Activated naive CD8-positive, alpha-beta T cell treated with anti-CD3 and anti-CD28 coated beads for 36 hours (primary cell): ENCODE data around the gene MYO1F. TPM values are rescaled to one million over a fixed set of nuclear protein-coding genes. Genes with fewer than 3 reads are reported as not detected.
A peak's percentile ranks its signal among the peaks of the same experiment; 100 is the strongest.

Experiments used
- DNase-seq: peaks from one replicate; pipeline ENCODE4 v3.0.0; 2021
- H3K27ac Mint-ChIP-seq: one replicate; pipeline ENCODE4 v1.8.0; 2022; ENCODE audit warnings: mild to moderate bottlenecking, moderate library complexity, mixed read lengths
- H3K27me3 Mint-ChIP-seq: one replicate; pipeline ENCODE4 v1.8.0; 2022; ENCODE audit warnings: mild to moderate bottlenecking, mixed read lengths
- H3K36me3 Mint-ChIP-seq: one replicate; pipeline ENCODE4 v1.8.0; 2021; ENCODE audit warnings: mild to moderate bottlenecking, mixed read lengths
- H3K4me1 Mint-ChIP-seq: one replicate; pipeline ENCODE4 v1.8.0; 2021; ENCODE audit warnings: mixed read lengths
- H3K4me3 Mint-ChIP-seq: one replicate; pipeline ENCODE4 v1.8.0; 2022; ENCODE audit warnings: mild to moderate bottlenecking, moderate library complexity, mixed read lengths
- H3K9me3 Mint-ChIP-seq: one replicate; pipeline ENCODE4 v1.8.0; 2022; ENCODE audit warnings: mixed read lengths
- total RNA-seq, 2 experiments: library from RNA; stranded (reverse); gene quantifications; one replicate each; pipeline ENCODE4 v1.2.3, GENCODE V29; 2021

The MYO1F gene
- total RNA-seq, 2 experiments from 2014 or later, result 4.5 to 4.8 TPM

DNA sequence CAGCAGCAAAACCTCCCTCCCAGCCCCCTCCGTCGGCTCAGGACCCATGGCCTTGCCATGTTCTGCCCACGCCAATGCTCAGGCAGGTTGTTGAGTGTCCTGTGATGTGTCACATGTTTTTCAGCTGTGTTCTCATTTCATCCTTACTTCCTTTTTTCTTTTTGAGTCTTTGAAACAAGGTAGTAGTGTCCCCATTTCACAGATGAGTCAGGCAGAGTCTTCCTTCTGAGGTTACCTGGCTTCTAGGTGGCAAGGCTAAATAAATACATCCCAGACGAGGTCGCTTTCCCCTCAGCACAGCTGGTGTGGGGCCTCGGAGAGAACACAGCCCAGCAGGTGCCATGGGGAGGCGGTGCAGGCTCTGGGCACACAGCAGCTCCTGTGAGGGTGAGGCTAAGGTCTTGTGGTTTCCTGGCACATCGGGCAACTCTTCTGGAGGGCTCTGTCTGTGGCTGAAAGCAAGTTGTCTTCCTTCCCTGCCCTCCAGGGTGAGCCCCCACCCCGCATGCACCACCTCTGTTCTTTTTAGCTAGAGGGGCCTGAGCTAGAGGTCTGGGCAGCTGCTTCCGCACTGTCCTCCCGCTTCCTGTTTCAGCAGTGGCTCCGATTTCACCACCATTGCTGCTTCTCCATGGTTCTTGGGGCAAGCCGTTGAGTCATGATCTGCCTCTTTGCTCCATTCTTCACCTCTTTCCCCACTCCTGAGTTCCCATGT is 89.9 kb downstream of the MYO1F start:
- H3K27ac Mint-ChIP-seq, result peak overlapping the region; percentile 84
- H3K4me1 Mint-ChIP-seq, result peaks cover 37% of the 10 kb centered on the region
- peaks cover 44% of the 10 kb centered on the region for H3K36me3 Mint-ChIP-seq
- no peaks in the 10 kb centered on the region for H3K9me3 Mint-ChIP-seq
- peak; percentile 55 for DNase-seq
- H3K27me3 Mint-ChIP-seq, result no peaks in the 10 kb centered on the region
- peak overlapping the region; percentile 29 for H3K4me3 Mint-ChIP-seq

DNA sequence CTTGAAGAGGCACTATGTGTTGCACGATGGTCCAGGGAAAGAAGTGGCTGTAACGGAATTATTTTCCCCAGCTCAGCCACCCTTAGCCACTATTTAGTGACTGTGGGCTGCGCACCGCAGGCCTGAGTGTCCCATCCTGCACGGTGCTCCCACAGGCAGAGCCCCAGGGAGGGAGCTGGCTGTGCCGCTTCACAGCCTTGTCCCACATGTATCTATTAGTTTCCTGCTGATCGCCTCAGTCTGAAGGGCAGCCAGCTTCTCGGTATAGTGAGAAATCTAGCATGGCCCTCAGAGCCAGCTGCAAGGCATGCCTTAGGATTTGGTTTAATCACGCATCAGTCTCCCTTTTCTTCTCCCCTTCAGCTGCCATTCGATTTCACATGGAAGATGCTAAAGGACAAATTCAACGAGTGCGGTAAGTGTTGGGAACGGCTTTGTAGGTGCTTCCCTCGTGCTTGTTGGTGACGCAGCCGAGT is 90.5 kb downstream of the MYO1F start:
- H3K4me3 Mint-ChIP-seq, result peak overlapping the region; percentile 29
- DNase-seq, result no peak

DNA sequence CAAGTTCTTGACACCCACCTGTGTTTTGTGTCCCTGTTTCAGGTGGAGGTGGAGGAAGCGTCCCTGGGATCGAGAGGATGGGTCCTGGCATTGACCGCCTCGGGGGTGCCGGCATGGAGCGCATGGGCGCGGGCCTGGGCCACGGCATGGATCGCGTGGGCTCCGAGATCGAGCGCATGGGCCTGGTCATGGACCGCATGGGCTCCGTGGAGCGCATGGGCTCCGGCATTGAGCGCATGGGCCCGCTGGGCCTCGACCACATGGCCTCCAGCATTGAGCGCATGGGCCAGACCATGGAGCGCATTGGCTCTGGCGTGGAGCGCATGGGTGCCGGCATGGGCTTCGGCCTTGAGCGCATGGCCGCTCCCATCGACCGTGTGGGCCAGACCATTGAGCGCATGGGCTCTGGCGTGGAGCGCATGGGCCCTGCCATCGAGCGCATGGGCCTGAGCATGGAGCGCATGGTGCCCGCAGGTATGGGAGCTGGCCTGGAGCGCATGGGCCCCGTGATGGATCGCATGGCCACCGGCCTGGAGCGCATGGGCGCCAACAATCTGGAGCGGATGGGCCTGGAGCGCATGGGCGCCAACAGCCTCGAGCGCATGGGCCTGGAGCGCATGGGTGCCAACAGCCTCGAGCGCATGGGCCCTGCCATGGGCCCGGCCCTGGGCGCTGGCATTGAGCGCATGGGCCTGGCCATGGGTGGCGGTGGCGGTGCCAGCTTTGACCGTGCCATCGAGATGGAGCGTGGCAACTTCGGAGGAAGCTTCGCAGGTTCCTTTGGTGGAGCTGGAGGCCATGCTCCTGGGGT is 91.5 kb downstream of the MYO1F start:
- peaks cover 53% of the 10 kb centered on the region for H3K36me3 Mint-ChIP-seq
- no peak overlapping the region for H3K4me3 Mint-ChIP-seq
- H3K27ac Mint-ChIP-seq, result peak overlapping the region; percentile 84
- peaks cover 50% of the 10 kb centered on the region for H3K4me1 Mint-ChIP-seq
- DNase-seq, result no peak
- no peaks in the 10 kb centered on the region for H3K9me3 Mint-ChIP-seq
- H3K27me3 Mint-ChIP-seq, result no peaks in the 10 kb centered on the region

More for the DNA sequence above, 90.5 kb downstream of the MYO1F start:
- Mint-ChIP-seq H3K9me3 (no peaks in the 10 kb centered on the region), H3K4me1 (peaks cover 41% of the 10 kb centered on the region), H3K36me3 (peaks cover 44% of the 10 kb centered on the region), H3K27me3 (no peaks in the 10 kb centered on the region), H3K27ac (peak overlapping the region; percentile 84)

DNA sequence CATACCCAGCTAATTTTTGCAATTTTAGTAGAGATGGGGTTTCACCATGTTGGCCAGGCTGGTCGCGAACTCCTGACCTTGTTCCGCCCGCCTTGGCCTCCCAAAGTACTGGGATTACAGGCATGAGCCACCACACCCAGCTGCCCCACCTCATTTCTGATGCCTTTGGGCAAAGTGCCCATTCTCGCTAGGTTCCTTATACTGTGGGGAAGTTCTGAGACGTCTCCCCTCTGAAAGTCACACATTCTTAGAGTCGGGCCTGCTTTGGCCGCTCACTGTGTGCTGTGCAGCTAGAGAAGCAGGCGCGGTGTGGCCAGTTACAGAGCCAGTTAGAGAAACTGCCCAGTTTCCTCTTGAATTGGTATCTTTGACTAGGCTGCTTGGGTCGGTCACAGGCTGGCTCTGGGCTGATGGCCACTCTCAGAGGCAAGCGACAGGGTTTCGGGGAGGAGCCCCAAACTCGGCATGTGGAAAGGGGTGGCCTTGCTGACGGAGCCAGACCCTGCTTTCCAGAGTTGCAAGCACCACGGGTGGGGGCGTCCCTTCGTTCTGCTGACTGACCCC is 92.8 kb downstream of the MYO1F start:
- Mint-ChIP-seq H3K4me3 (no peak overlapping the region), H3K4me1 (peaks cover 57% of the 10 kb centered on the region), H3K27ac (peak overlapping the region; percentile 58), H3K9me3 (no peaks in the 10 kb centered on the region), H3K27me3 (no peaks in the 10 kb centered on the region), H3K36me3 (peaks cover 57% of the 10 kb centered on the region)
- no peak for DNase-seq

DNA sequence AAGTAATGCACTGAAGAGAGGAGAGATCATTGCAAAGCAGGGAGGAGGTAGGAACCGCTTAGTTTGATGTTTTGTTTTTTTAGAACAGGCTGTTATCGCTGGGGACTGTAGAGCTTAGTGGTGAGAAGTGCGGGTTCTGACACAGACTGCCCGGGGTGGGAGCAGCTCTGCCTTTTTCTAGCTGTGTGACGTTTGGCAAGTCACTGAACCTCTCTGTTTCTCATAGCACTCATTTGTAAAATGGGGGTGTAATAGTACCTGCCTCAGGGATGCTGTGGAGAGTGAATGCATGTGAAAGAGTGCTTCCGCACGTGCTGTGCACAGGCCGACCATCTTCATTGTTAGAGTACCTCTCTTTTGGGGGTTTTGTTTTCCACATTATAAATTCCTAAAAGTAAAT is 94.1 kb downstream of the MYO1F start:
- Mint-ChIP-seq H3K4me3 (no peak overlapping the region), H3K27me3 (no peaks in the 10 kb centered on the region), H3K27ac (peak overlapping the region; percentile 66), H3K4me1 (peaks cover 67% of the 10 kb centered on the region), H3K9me3 (no peaks in the 10 kb centered on the region), H3K36me3 (peaks cover 62% of the 10 kb centered on the region)
- no peak for DNase-seq

DNA sequence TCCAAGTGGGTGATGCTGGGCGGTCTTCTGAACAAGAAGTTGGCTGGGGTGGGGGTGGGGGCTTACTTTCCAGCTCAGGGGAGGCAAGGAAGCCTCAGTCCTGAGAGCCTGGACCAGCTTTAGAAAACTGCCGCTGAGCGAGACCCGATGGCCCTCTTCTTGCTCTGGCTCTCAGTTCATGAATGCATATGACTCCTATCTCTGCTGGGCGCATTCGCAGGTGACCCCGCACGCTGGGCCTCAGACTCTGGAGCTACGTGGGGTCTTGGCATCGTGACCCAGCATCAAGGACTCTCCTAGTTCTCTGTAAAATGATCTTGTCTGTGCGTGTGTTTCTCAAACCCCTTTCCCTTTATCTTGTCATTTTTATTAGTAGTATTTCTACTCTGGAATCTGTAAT is 94.5 kb downstream of the MYO1F start:
- peaks cover 68% of the 10 kb centered on the region for H3K4me1 Mint-ChIP-seq
- no peaks in the 10 kb centered on the region for H3K27me3 Mint-ChIP-seq
- peaks cover 62% of the 10 kb centered on the region for H3K36me3 Mint-ChIP-seq
- H3K27ac Mint-ChIP-seq, result peak overlapping the region; percentile 66
- DNase-seq, result no peak
- no peaks in the 10 kb centered on the region for H3K9me3 Mint-ChIP-seq
- H3K4me3 Mint-ChIP-seq, result no peak overlapping the region

DNA sequence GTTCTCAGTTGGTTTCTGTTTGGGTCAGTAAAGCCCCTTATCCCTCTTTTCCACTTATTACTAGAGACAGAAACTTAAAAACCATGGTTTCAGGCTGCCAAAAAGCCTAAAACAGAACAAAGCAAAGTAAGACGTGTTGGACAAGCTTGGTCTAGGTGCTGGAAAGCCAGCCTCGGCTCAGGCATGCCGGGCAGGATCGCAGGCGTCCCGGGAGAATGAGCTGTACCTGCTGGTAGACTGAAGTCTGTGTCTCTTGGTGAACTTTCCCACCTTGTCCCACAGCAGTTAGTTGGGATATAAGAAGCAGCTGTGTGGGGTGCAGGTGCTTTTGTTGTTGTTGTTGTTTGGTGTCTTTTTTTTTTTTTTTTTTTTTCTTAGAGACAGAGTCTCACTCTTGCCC is 95.6 kb downstream of the MYO1F start:
- no peak for DNase-seq
- no peaks in the 10 kb centered on the region for H3K27me3 Mint-ChIP-seq
- no peak overlapping the region for H3K4me3 Mint-ChIP-seq
- H3K27ac Mint-ChIP-seq, result peak overlapping the region; percentile 66
- H3K9me3 Mint-ChIP-seq, result no peaks in the 10 kb centered on the region
- H3K4me1 Mint-ChIP-seq, result peaks cover 67% of the 10 kb centered on the region
- peaks cover 60% of the 10 kb centered on the region for H3K36me3 Mint-ChIP-seq

DNA sequence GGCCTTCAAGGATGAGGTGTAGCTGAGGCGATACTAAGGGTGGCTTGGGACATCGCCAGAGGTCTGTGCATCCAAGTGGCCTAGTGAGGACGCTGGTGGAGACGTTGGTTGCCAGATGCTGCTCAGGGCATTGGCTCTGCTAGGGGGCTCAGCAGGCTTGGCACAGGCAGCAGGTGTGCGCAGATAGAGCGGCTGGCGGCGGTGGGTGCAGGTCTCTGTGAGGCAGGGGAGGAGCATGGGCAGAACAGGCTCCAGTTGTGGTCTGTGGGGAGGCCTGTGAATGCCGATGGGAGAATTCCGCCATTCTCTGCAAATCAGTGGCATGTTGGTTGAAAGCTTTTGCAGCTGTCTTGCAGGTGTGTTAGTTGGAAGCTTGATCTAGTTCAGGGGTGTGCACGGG is 96.0 kb downstream of the MYO1F start:
- Mint-ChIP-seq H3K36me3 (peaks cover 59% of the 10 kb centered on the region), H3K27ac (peak overlapping the region; percentile 66), H3K4me3 (peak overlapping the region; percentile 48), H3K4me1 (peaks cover 65% of the 10 kb centered on the region), H3K9me3 (no peaks in the 10 kb centered on the region), H3K27me3 (no peaks in the 10 kb centered on the region)
- peak; percentile 36 for DNase-seq

DNA sequence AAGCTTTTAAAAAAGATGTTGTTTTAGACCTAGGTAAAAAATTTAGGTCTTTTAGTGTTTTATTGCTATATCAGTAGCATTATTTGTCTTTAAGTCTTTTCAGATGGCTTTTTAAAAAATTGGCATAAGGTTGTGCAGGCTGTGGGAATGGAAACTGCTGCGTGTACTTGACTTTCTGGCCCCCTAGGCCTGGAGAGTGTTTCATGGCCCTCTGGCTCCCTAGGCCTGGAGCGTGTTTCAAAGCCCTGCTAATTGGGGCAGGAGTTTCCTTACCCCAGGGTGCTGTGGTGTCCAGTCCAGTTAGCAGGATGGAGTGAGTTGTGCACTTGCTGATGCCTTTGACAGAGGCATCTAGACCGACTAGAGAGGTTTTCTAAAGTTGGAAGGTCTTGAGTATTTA is 98.6 kb downstream of the MYO1F start:
- Mint-ChIP-seq H3K4me3 (no peak overlapping the region), H3K36me3 (peaks cover 54% of the 10 kb centered on the region), H3K4me1 (peaks cover 66% of the 10 kb centered on the region)

DNA sequence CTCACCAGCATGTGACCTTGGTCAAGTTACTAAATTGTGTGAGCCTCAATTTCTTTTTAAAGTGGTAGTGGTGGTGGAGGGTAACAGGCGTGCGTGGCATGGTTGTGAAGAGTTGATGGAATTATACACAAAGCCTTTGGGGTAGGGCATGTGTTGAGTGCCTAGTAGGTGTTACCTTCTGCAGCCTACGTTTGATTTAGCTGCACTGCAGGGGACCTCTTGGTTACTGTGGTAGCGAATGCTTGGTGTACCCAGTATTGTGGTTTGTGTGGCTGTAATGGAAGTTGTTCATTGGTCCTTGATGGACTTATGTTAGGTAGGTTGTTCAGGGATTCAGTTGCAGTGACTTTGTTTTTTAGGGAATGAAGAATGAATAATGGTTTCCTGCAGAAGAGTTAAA is 99.4 kb downstream of the MYO1F start:
- Mint-ChIP-seq H3K4me3 (no peak overlapping the region), H3K4me1 (peaks cover 64% of the 10 kb centered on the region), H3K36me3 (peaks cover 49% of the 10 kb centered on the region), H3K9me3 (no peaks in the 10 kb centered on the region), H3K27me3 (no peaks in the 10 kb centered on the region), H3K27ac (peak overlapping the region; percentile 55)
- no peak for DNase-seq

More for the DNA sequence above, 98.6 kb downstream of the MYO1F start:
- no peak for DNase-seq
- no peaks in the 10 kb centered on the region for H3K27me3 Mint-ChIP-seq
- peak overlapping the region; percentile 65 for H3K27ac Mint-ChIP-seq
- H3K9me3 Mint-ChIP-seq, result no peaks in the 10 kb centered on the region

DNA sequence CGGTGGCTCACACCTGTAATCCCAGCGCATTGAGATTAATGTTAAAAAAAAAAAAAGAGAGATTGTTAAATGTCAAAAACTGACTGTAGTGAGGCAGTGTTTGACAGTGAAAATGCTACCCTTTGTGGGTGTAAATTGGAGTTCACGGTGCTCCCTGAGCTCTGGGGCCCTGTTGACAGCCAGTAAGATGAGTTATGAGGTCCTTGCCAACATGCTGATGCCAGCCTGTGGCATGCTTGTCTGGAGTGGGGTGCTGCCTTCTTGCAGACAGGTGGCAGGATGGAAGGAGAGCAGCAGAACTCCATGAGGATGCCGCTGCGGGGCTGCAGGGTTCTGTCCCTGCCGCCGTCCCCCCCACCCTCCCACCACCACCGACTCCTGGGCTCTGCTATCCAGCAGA is 100.7 kb downstream of the MYO1F start:
- no peak for DNase-seq
- no peaks in the 10 kb centered on the region for H3K27me3 Mint-ChIP-seq
- peaks cover 57% of the 10 kb centered on the region for H3K4me1 Mint-ChIP-seq
- H3K36me3 Mint-ChIP-seq, result peaks cover 45% of the 10 kb centered on the region
- no peak overlapping the region for H3K4me3 Mint-ChIP-seq
- H3K27ac Mint-ChIP-seq, result peak overlapping the region; percentile 35
- no peaks in the 10 kb centered on the region for H3K9me3 Mint-ChIP-seq

DNA sequence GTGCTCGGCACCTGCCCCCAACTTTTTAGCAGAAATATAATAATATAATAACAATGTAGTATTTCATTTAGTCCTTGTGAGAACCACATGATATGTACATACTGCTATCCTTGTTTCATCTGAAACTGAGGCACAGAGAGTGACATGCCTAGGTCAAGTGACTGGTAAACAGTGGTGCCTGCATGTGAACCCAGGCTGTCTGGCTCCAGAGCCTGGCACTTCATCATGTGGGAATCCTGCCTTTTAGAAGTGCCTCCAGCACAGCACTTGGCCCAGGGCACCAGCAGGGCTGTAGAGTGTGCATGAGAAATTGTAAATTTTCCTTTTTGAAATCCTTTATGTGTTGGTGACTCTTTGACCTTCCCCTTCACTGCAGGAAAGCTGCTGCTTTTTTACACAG is 102.2 kb downstream of the MYO1F start:
- Mint-ChIP-seq H3K27me3 (no peaks in the 10 kb centered on the region), H3K27ac (no peak overlapping the region), H3K4me1 (peaks cover 44% of the 10 kb centered on the region), H3K9me3 (no peaks in the 10 kb centered on the region), H3K36me3 (peaks cover 44% of the 10 kb centered on the region), H3K4me3 (no peak overlapping the region)
- no peak for DNase-seq

DNA sequence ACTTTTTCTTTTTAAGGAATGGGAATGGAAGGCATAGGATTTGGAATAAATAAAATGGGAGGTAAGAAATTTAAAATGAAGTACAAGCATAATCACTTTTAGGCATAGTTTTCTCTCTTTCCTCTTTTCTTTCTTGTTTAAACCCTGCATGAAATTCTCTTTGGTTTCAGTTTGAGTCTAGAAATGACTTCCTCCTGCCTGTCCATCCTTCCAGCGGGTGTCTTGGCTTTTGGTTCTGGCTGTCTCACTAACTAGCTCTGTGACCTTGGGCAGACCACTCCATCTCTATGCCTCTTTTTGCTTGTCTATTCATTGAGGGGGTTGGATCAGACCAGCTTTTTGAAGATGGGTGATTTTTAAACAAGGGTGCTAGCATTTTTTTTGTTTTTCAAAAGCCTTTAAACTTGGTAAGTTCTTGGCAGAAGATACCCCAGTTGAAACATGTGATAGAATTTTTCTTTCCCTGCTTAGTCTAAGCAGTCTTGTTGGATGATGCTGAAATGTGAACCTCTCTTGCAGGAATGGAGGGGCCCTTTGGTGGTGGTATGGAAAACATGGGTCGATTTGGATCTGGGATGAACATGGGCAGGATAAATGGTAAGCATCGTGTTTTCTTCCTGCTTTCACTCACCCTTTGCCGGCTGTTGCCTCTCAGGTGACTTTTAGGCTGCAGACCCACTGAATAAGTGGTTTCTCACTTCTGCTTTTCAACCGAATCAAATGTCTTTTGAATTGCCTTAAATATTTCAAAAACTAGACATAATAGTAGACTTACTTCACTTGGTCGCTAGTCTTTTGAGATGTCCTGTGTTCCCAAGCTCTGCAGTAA is 103.4 kb downstream of the MYO1F start:
- Mint-ChIP-seq H3K9me3 (no peaks in the 10 kb centered on the region), H3K36me3 (peaks cover 47% of the 10 kb centered on the region), H3K27ac (peak overlapping the region; percentile 16), H3K4me3 (no peak overlapping the region), H3K27me3 (no peaks in the 10 kb centered on the region), H3K4me1 (peaks cover 39% of the 10 kb centered on the region)
- DNase-seq, result no peak
